IMR-90 (cell line): ENCODE results near the gene CCDC28B. TPM values are rescaled to one million over a fixed set of nuclear protein-coding genes. Genes with fewer than 3 reads are reported as not detected.

ENCODE experiments used
- ATAC-seq: fragments of 200-7000 bp; cut with Tn5 transposase; 2 replicates; pipeline ENCODE4 v1.9.1; 2020; ENCODE audit warnings: low read depth, mild to moderate bottlenecking, moderate library complexity
- BruUV-seq: library from RNA; stranded (reverse); fragments of 400-500 nt; replicated peaks from 2 replicates; lab custom pipeline; 2021; lab: Mats Ljungman, UMichigan
- CTCF ChIA-PET: fragments of 300-600 bp; formaldehyde crosslinking; extraction: SDS; loops from one replicate; lab custom pipeline; 2021; ENCODE audit warnings: antibody characterized with exemption; lab: Yijun Ruan, JAX
- POLR2A ChIA-PET: fragments of 300-600 bp; sonication (Branson Sonifier 250); formaldehyde crosslinking; loops from one replicate; lab custom pipeline; 2022; ENCODE audit warnings: antibody characterized with exemption; ENCODE audit not compliant: unreplicated experiment; lab: Charles Lee
- DNase-seq: peaks from one replicate; pipeline ENCODE4 v3.0.0; 2013
- H2AFZ ChIP-seq: replicated peaks from 2 replicates; pipeline ENCODE3; 2013; ENCODE audit warnings: low read length, mild to moderate bottlenecking; ENCODE audit not compliant: poor library complexity
- H2AK5ac ChIP-seq: 2 replicates; pipeline ENCODE4 v1.6.1; 2013; ENCODE audit warnings: low read depth, low read length, inconsistent platforms
- H2AK9ac ChIP-seq: replicated peaks from 2 replicates; pipeline ENCODE3; 2013; ENCODE audit warnings: mild to moderate bottlenecking, low read depth, low read length, moderate library complexity; ENCODE audit not compliant: poor library complexity
- H2BK120ac ChIP-seq: 2 replicates; pipeline ENCODE4 v1.6.1; 2013; ENCODE audit warnings: low read depth, low read length, inconsistent platforms
- H2BK15ac ChIP-seq: 3 replicates; pipeline ENCODE4 v1.6.1; 2013; ENCODE audit warnings: low read depth, low read length, inconsistent platforms
- H2BK20ac ChIP-seq: 2 replicates; pipeline ENCODE4 v1.6.1; 2013; ENCODE audit warnings: low read depth, mild to moderate bottlenecking, inconsistent platforms, low read length, moderate library complexity
- H2BK5ac ChIP-seq: 2 replicates; pipeline ENCODE4 v1.6.1; 2013; ENCODE audit warnings: mild to moderate bottlenecking, low read depth, low read length, inconsistent platforms; ENCODE audit not compliant: poor library complexity, severe bottlenecking
- H3K14ac ChIP-seq: replicated peaks from 2 replicates; pipeline ENCODE4 v1.6.1; 2013; ENCODE audit warnings: low read depth, low read length, inconsistent platforms
- H3K18ac ChIP-seq: 2 replicates; pipeline ENCODE4 v1.6.1; 2013; ENCODE audit warnings: low read depth, low read length, control low read depth
- H3K23ac ChIP-seq: 2 replicates; pipeline ENCODE4 v1.6.1; 2013; ENCODE audit warnings: low read depth, low read length, inconsistent platforms
- H3K27ac ChIP-seq: 2 replicates; pipeline ENCODE4 v1.5.1; 2013; ENCODE audit warnings: mild to moderate bottlenecking, control low read depth, low read length; ENCODE audit not compliant: insufficient read depth
- H3K27me3 ChIP-seq: 2 replicates; pipeline ENCODE4 v1.6.1; 2013; ENCODE audit warnings: low read length; ENCODE audit not compliant: control insufficient read depth, insufficient read depth
- H3K36me3 ChIP-seq: 2 replicates; pipeline ENCODE4 v1.6.1; 2013; ENCODE audit warnings: low read length, mixed read lengths; ENCODE audit not compliant: control insufficient read depth, insufficient read depth
- H3K4ac ChIP-seq: 2 replicates; pipeline ENCODE4 v1.6.1; 2013; ENCODE audit warnings: low read depth, low read length, inconsistent platforms
- H3K4me1 ChIP-seq: 2 replicates; pipeline ENCODE4 v1.6.1; 2013; ENCODE audit warnings: low read length, mixed read lengths; ENCODE audit not compliant: control insufficient read depth, insufficient read depth
- H3K4me2 ChIP-seq: 2 replicates; pipeline ENCODE4 v1.6.1; 2013; ENCODE audit warnings: low read depth, mild to moderate bottlenecking, control low read depth, low read length, moderate library complexity
- H3K4me3 ChIP-seq: 2 replicates; pipeline ENCODE4 v1.5.1; 2013; ENCODE audit warnings: low read depth, mild to moderate bottlenecking, control low read depth, low read length, moderate library complexity; ENCODE audit not compliant: insufficient read depth
- H3K56ac ChIP-seq: 2 replicates; pipeline ENCODE4 v1.6.1; 2013; ENCODE audit warnings: low read length, inconsistent platforms; ENCODE audit not compliant: insufficient read depth; ENCODE audit errors: extremely low read depth
- H3K79me1 ChIP-seq, 2 experiments: 2 replicates each; pipeline ENCODE4 v1.6.1; 2013; ENCODE audit warnings: low read length in 2 of 2, inconsistent platforms in 1 of 2, low read depth in 1 of 2
- H3K9ac ChIP-seq: 2 replicates; pipeline ENCODE4 v1.6.1; 2013; ENCODE audit warnings: low read depth, low read length, control low read depth
- H3K9me1 ChIP-seq: 2 replicates; pipeline ENCODE4 v1.6.1; 2013; ENCODE audit warnings: low read length, inconsistent platforms; ENCODE audit not compliant: insufficient read depth
- H3K9me3 ChIP-seq: 2 replicates; pipeline ENCODE4 v1.6.1; 2013; ENCODE audit warnings: low read length; ENCODE audit not compliant: control insufficient read depth, insufficient read depth
- H4K20me1 ChIP-seq: 2 replicates; pipeline ENCODE4 v1.6.1; 2013; ENCODE audit warnings: low read length, inconsistent platforms; ENCODE audit not compliant: insufficient read depth
- H4K5ac ChIP-seq: 2 replicates; pipeline ENCODE4 v1.6.1; 2013; ENCODE audit warnings: mild to moderate bottlenecking, low read depth, low read length, control low read depth
- H4K8ac ChIP-seq, 2 experiments: 2 replicates each; pipeline ENCODE4 v1.6.1; 2013; ENCODE audit warnings: low read depth in 2 of 2, low read length in 2 of 2, control low read depth in 1 of 2, inconsistent platforms in 1 of 2
- H4K91ac ChIP-seq: 2 replicates; pipeline ENCODE4 v1.6.1; 2013; ENCODE audit warnings: low read depth, low read length, inconsistent platforms; ENCODE audit not compliant: insufficient read depth
- CEBPB ChIP-seq: IDR thresholded peaks from 2 replicates; pipeline ENCODE4 v1.6.1; 2012; ENCODE audit warnings: low read depth, low read length, improper control_type of control experiment
- CHD1 ChIP-seq: IDR thresholded peaks from 2 replicates; pipeline ENCODE4 v1.6.1; 2012; ENCODE audit warnings: low read depth, low read length, improper control_type of control experiment
- FOS ChIP-seq: fragments of 150-350 bp; IDR thresholded peaks from 2 replicates; pipeline ENCODE4 v1.6.1; 2016; ENCODE audit warnings: low read depth, low read length
- MAFK ChIP-seq: IDR thresholded peaks from 2 replicates; pipeline ENCODE4 v1.6.1; 2012; ENCODE audit warnings: low read depth, low read length, improper control_type of control experiment
- MAZ ChIP-seq: IDR thresholded peaks from 2 replicates; pipeline ENCODE4 v1.6.1; 2012; ENCODE audit warnings: low read depth, mild to moderate bottlenecking, low read length, improper control_type of control experiment, moderate library complexity, borderline replicate concordance
- MXI1 ChIP-seq: IDR thresholded peaks from 2 replicates; pipeline ENCODE4 v1.6.1; 2012; ENCODE audit warnings: low read depth, mild to moderate bottlenecking, low read length, moderate library complexity, borderline replicate concordance
- NFE2L2 ChIP-seq: fragments of 150-350 bp; IDR thresholded peaks from 2 replicates; pipeline ENCODE4 v1.6.1; 2016; ENCODE audit warnings: low read depth, mild to moderate bottlenecking, low read length
- POLR2A ChIP-seq: IDR thresholded peaks from 2 replicates; pipeline ENCODE4 v1.6.1; 2012; ENCODE audit warnings: mild to moderate bottlenecking, low read depth, low read length
- RAD21 ChIP-seq: IDR thresholded peaks from 2 replicates; pipeline ENCODE4 v1.6.1; 2012; ENCODE audit warnings: low read length, improper control_type of control experiment
- RCOR1 ChIP-seq: IDR thresholded peaks from 2 replicates; pipeline ENCODE4 v1.6.1; 2012; ENCODE audit warnings: mild to moderate bottlenecking, low read length, improper control_type of control experiment; ENCODE audit not compliant: insufficient replicate concordance
- SMC3 ChIP-seq: fragments of 150-350 bp; IDR thresholded peaks from 2 replicates; pipeline ENCODE4 v1.6.1; 2016; ENCODE audit warnings: low read depth, mild to moderate bottlenecking, antibody characterized with exemption, low read length, moderate library complexity
- WGBS, 2 experiments: methylation state at CpG; one replicate each; pipeline versions ENCODE4 v1.1.5 to v1.1.7; 2013; ENCODE audit warnings: missing lambda C conversion rate in 2 of 2; ENCODE audit not compliant: insufficient read length in 1 of 2; ENCODE audit errors: extremely low coverage in 2 of 2; 5-methylcytosine and 5-hydroxymethylcytosine counted together
- dilution Hi-C: fragments of 300-500 bp; cut with HindIII; formaldehyde crosslinking; loops from one replicate; pipeline ENCODE4 v1.14.3; 2018; ENCODE audit warnings: low sequenced_read_pairs; ENCODE audit not compliant: unreplicated experiment
- in situ Hi-C: fragments of 300-500 bp; cut with MboI; formaldehyde crosslinking; loops from 3 replicates; pipeline ENCODE4 v1.14.3; 2019; ENCODE audit warnings: low sequenced_read_pairs, inconsistent platforms, mixed read lengths
- intact Hi-C: fragments of 100-400 bp; cut with micrococcal nuclease; formaldehyde crosslinking; loops from 2 replicates; pipeline ENCODE4 v1.10.0; 2022
- polyA plus RNA-seq, 3 experiments: library from polyadenylated mRNA; depleted of rRNA; stranded (reverse); fragments of >200 nt; gene quantifications; 2 replicates each; pipeline ENCODE4 v1.2.3, GENCODE V29; 2012; ENCODE audit warnings: low replicate concordance in 1 of 3
- total RNA-seq: library from RNA; depleted of rRNA; stranded (reverse); fragments of >200 nt; gene quantifications from 2 replicates; pipeline ENCODE4 v1.2.3, GENCODE V29; 2012
- TF ChIP-seq, protein P1 (sequence below): fragments of 150-350 bp; IDR thresholded peaks from 2 replicates; pipeline ENCODE4 v1.6.1; 2016; ENCODE audit warnings: low read depth, mild to moderate bottlenecking, low read length, moderate library complexity, borderline replicate concordance

CCDC28B gene
- total and polyA plus RNA-seq, 2 of the 4 experiments (the other 2 are of a cell fraction), result 17.2 to 18.4 TPM

DNA sequence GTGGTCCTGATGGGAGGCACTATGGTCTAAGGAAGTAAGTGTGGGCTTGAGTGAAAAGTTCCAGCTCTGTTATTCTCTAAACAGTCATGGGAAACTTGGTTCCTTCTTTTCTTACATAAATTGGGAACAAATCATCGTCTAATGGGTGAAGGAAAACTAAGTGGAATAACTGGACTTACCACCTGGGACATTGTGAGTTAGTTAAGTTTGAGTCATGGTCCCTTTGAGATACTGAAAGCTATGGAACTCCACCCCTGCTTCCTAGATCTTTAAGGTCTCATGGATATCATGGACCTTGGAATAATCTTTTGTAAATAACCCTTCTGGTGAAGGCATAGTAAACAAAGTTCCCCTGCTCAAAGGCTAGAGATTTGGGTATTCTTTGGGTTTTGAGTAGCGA, 37.0 kb upstream of the CCDC28B start:
- Histone ChIP-seq H3K18ac (no peak overlapping the region), H2AFZ (no peak overlapping the region), H2BK20ac (no peak overlapping the region), H3K4me1 (no peaks in the 10 kb centered on the region), H3K27ac (no peak overlapping the region), H4K8ac (no peak overlapping the region), H3K9me1 (no peaks in the 10 kb centered on the region; the same call in 1 of the 2 replicates), H3K4me3 (no peak overlapping the region), H3K4ac (no peak overlapping the region), H2BK120ac (no peak overlapping the region), H3K9ac (no peak overlapping the region), H3K9me3 (no peaks in the 10 kb centered on the region), H2BK5ac (no peak overlapping the region), H4K5ac (no peak overlapping the region), H2AK9ac (no peak overlapping the region), H4K20me1 (no peaks in the 10 kb centered on the region), H4K91ac (no peak overlapping the region), H2AK5ac (no peak overlapping the region), H2BK15ac (no peak overlapping the region), H3K79me1 (peaks cover 8 to 12% of the 10 kb centered on the region in 2 experiments; a peak in 3 of 4 replicates), H3K14ac (no peak overlapping the region), H3K23ac (no peak overlapping the region), H3K4me2 (no peak overlapping the region), H3K56ac (no peak overlapping the region), H3K27me3 (no peaks in the 10 kb centered on the region), H3K36me3 (peaks cover 56% of the 10 kb centered on the region)
- ChIA-PET POLR2A (no interaction called here), CTCF (no interaction called here)
- TF ChIP-seq NFE2L2 (no peak), MAFK (no peak), CHD1 (no peak), MXI1 (no peak), RCOR1 (no peak), FOS (no peak), RAD21 (no peak), SMC3 (no peak), MAZ (no peak), POLR2A (no peak), CEBPB (no peak)
- TF ChIP-seq, protein P1, sequence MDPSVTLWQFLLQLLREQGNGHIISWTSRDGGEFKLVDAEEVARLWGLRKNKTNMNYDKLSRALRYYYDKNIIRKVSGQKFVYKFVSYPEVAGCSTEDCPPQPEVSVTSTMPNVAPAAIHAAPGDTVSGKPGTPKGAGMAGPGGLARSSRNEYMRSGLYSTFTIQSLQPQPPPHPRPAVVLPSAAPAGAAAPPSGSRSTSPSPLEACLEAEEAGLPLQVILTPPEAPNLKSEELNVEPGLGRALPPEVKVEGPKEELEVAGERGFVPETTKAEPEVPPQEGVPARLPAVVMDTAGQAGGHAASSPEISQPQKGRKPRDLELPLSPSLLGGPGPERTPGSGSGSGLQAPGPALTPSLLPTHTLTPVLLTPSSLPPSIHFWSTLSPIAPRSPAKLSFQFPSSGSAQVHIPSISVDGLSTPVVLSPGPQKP, result no peak
- ATAC-seq, result no peak
- in situ Hi-C loops, result no loop called here
- WGBS, 2 experiments, result no CpG with 5 or more reads among the region's 2 CpGs
- DNase-seq, result no peak
- dilution Hi-C loops, result no loop called here
- BruUV-seq, result no TSS peak
- intact Hi-C loops, result no loop called here
